ENCODE data around the gene AWAT1.
A peak's percentile ranks its signal among the peaks of the same experiment; 100 is the strongest.
"Not testable (repeated sequence)": the region's sequence is repeated elsewhere in the genome, so short reads cannot be mapped to it uniquely, and the experiment has no call there.

The AWAT1 gene

DNA sequence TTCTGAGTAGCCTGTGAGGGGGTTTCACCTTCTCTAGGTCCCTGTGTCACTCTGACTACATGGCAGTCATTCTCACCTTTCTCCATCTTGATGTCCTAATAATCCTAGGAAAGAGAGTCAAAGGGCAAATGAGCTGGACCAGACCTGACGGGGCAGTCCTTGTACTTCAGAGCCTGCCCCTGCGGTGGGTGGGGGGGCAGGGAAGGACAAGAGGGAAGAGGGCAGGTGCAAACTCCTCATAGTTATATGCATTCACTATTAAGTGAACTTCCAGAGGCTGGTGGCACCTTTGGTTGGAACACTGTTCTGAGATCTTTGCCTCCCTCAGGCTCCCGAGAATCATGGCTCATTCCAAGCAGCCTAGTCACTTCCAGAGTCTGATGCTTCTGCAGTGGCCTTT, at the start of gene AWAT1:
TSS of gene AWAT1 (plus strand) at position 301 of the 400 bp plus-strand sequence. CDS start at position 342, 41 bp downstream.
- FAIRE-seq: no peak

DNA sequence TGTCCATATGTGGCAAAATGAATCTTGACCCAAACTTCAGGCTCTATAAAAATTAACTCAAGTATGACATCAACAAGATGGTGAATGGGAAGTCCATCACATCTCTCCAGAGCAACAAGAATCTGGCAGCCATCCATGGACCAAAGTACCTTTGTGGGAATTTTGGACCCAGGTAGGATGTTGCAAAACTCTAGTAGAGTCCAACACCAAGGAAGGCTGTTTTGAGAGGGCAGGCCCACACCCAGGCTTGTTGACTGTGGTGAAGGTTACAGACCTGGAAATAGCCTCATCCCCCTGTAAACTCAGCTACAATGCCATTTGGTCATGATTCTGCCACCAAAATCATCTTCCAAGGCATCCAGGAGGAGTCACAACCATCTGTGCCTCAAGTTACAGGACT, 44.2 kb upstream of the AWAT1 start:
- FAIRE-seq: no peak

DNA sequence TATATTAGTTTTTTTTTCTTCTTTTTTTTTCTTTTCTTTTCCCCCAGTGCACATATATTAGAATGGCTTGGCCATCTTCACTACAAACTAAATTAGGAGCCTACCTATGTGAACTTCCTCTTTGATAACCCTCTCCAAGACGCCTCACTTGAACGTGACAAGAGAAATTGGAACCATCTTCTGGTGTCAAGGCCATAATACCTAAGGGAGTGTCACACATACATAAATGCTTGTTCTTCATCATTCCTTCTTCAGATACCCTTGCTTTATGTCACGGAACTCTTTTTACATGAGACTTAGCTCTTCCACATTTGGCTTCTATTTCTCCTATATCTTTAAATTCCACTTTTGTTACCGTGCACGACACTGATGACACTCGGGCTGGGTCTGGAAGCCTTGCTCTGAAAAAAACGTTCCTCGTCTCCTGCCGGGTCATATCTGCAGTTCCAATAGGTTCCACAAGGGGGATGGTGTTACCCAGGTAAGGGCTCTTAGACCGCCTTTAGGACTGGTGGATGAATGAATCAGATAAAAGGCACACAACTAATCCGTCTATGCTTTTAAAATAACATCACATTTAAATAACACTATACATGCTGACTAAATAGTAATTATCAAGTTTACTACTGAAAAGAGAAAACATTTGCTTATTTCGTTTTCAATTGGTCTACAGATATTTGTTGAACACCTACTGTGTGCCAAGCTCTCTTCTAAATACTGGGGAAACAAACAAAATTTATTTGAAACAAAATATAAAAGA, 37.3 kb upstream of the AWAT1 start:
- FAIRE-seq: peak; percentile 47

DNA sequence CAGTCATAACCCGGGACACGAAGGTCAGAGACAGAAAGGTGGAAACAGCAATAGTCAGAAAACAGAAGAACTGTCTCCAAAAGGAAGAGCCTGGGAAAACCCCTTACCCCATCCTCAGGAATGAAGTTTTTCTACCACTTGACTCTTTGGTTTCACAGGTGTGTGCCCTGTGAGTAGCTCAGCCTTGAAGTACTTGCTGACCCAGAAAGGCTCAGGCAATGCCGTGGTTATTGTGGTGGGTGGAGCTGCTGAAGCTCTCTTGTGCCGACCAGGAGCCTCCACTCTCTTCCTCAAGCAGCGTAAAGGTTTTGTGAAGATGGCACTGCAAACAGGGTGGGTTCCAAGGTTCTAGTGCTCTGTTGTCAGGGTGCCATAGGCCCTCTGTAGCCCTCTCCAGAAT, 32.7 kb upstream of the AWAT1 start:
- FAIRE-seq: no peak

DNA sequence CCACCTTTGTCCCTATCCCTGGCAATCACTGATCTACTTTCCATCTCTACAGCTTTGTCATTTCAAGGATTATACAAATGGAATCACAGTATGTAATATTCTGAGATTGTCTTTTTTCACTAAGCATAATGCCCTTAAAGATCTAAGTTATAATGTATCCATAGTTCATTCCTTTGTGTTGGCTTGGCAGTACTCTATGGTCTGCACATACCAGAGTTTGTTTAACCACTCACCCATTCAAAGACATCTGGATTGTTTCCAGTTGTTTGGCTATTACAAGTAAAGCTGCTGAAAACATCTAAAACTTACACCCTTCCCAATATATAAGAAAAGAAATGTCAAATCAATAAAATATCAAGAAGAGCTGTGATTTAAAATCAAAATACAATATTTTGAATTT, 26.0 kb upstream of the AWAT1 start:
- FAIRE-seq: no peak

DNA sequence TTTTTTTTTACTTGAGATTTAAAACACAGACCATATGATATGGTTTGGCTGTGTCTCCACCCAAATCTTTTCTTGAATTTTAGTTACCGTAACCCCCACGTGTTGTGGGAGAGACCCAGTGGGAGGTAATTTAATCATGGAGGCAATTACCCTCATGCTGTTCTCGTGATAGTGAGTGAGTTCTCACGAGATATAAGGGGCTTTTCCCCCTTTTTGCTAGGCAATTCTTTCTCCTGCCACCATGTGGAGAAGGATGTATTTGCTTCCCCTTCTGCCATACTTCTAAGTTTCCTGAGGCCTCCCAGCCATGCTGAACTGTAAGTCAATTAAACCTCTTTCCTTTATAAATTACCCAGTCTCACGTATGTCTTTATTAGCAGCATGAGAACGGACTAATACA, 24.9 kb upstream of the AWAT1 start:
- not testable (repeated sequence) for FAIRE-seq

DNA sequence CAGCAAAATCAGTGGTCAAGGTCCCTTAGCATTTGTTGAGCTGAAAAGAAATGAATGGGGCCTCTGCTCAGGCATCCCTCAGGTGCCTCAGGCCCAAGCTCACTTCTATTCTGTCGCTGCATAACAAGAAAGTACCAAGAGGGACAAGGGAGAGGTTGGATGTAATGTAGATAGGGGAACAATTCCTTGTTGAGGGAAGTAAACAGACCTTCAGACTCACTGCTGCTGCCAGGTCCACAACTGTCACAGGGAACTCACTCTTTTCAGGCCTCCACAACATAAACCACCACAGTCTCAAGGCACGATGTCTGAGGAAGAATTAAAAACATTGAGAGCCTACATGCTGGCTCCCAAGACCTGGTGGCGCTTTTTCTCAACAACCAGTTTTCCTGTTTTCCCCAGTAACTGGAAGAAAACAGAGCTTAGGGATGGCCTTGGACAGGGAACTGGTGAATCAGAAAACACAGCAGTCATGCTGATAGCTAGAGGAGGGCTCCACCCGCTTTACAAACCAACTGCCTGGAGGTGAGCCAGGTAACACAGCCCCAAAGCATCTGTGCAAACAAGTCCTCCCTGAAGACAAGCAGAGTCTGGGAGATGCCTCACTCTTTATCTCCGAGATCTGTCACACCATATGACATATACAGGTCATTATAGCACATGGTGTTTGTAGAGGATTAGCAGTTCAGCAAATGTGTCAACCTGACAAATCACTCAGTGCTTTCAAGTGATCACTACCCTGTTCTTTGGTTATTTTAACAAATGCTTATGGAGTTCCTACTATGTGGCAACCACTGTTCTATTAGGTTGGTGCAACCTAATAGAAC, 14.3 kb upstream of the AWAT1 start:
- FAIRE-seq: no peak

DNA sequence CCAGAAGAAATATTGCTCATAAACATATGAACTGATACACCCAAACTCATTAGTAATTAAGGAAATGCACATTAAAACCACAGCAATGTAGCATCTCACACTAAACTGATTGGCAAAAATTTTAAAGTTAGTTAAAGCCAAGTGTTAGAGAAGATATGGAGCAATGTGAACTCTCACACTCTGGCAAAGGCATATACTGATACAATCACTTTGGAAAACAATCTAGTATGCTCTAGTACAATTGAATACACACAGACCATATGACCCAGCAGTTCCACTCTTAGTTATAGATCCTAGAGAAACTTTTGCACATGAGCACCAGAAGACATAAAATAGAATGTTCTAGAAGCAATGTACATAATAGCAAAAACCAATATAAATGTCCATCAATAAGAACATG, 8.4 kb upstream of the AWAT1 start:
- no peak for FAIRE-seq

DNA sequence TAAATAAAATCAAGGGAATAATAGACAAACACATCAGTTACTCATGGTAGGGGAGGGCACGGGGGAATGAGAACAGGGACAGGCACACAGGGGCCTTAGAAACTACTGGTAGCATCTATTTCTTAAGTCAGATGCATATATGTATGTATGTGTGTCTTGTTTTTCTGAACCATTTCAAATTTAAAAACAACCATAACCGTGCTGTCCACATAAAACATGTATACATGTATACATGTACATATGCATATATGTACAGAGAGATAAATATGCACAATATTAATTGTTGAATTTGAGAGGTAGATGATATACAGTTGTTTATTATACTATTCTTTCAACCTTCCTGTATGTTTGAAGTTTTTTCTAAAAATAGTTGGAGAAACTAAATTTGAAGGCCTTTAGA, 7.8 kb upstream of the AWAT1 start:
- no peak for FAIRE-seq

DNA sequence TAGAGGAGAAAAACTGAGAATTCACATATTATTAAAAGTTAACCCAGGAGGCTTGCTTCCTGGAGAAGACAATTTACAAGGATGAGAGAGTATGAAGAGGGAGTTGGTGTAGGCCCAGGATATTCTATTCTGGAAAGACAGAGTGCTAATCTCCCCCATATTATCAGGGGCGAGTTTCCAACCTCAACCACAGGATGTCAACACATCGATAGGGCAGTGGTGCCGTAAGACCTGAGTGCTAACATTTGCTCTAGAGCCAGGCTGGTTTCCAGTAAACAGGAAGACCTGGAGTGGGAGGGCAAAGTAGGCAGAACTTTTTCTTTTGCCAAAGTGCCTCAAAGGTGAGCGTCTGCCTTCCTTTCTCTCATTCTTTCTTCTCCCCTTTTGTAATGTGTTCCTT, 2.8 kb upstream of the AWAT1 start:
- no peak for FAIRE-seq

DNA sequence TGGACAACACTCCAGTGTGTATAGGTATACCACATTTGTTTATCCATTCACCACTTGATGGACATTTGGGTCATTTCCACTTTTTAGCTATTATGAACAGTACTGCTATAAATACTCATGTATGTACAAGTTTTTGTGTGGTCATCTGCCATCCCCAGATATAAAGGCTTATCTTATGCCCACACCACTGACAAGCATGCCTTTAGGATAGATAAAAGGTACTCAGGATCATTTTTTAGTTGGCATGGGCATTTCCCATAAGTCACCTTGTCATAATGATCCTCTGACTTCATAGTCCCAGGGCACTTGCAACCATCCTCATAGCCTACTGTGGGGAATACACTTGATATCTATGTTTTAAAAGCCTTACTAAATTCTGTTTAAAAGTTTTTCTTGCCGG, 6.3 kb downstream of the AWAT1 start:
- FAIRE-seq: no peak

DNA sequence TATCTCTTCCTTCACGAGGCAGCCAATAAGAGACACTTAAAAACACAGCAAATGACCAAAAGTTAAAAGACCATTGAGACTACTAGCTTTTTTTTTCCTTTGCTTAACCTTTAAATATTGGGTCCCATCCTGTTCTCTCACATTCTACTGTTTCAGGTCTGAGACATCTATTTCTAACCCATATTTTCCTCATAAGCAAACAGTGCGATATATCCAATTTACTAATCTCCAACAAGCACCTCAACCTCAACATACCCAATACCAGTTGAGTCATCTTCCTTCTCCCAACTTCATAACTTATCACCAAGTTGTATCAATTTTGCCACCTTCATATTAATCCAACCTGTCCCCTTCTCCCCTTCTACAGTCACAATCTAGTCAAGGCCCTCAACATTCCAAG, 7.0 kb downstream of the AWAT1 start:
- FAIRE-seq: no peak

DNA sequence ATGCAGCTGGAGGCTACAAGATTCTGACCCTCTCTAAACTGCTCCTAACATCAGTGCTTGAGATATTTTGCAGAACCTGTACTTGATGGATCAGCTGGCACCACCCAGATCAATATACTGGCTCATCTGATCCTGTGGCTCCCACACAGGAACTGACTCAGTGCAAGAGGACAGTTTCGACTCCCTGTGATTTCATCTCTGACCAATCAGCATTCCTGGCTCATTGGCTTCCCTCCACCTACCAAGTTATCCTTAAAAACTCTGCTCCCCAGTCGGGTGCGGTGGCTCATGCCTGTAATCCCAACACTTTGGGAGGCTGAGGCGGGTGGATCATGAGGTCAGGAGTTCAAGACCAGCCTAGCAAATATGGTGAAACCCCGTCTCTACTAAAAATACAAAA, 9.1 kb downstream of the AWAT1 start:
- not testable (repeated sequence) for FAIRE-seq

DNA sequence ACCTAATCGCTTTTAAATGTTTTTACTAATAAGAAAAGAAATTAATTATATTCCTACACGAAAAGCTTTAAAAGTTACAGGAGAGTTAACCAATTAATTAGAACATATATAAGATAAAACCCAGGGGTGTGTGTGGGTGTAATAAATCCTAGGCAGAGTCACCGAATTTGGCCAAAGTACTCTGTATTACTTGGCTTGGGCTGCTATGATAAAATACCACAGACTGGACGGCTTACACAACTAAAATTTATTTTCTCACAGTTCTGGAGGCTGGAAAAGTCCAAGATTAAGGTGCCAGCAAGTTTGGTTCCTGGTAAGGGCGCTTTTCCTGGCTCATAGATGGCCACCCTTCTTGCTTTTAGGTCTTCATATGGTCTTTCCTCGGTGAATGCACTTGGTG, 10.4 kb downstream of the AWAT1 start:
- no peak for FAIRE-seq

DNA sequence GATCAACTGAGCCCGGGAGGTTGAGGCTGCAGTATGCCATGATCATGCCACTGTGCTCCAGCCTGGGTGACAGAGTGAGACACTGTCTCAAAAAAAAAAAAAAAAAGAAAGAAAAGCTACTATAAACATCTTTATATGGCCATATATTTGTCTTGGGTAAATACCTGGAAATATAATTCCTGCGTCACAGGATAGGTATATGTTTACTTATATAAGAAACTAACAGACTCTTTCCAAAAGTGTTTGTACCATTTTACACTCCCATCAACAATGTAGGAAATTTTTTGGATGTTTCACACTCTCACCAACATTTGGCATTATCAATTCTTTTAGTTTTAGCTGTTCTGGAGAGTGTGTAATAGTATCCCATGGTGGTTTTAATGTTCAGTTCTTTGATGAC, 12.8 kb downstream of the AWAT1 start:
- peak; percentile 24 for FAIRE-seq

DNA sequence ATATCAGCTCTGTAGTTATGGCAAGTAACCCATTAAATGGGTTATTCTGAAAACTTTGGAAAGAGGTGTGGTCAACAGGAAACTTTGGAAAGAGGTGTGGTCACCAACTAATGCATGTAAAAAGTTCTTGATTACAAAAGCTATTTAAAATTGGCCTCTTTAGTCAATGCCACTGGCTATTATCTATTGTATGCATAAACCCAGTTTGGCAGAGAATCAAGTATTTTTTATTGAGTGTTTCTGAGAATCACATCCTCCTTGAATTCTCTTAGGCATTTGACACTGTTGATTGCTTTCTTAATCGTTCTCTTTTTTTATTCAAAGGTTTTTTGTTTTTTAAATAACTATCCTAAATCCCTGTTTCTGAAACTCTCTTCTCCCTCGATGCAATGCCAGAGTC, 18.0 kb downstream of the AWAT1 start:
- no peak for FAIRE-seq

DNA sequence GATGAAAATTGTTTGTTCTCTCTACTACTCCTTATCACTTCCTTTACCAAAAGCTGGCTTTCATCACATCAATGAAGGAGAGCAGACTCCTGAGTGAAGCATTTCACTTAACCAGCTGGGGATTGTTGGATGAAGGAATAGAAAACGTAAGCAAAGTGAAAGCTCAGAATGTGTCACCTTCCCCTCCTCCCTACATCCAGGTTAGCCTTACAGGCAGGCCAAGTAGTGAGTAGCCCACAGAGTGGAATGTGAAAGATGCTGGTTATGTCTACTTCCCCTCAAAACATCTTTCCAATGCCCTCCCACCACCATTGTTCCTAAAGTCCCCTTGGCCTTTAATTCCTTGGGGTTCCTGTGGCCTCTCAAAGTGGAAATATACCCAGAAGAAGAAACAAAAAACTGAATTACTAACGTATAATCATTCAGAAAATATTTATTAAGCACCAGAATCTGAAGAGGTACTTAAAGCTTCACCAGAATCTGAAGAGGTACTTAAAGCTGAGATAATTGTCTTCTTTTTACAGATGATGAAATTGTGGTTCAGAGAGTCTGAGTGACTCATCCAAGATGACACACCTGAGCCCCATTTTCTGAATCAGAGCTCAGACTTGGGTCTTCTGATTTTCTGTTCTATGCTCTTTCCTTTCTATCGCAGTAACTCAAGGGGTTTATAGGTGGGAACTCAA, 19.1 kb downstream of the AWAT1 start:
- FAIRE-seq: no peak

DNA sequence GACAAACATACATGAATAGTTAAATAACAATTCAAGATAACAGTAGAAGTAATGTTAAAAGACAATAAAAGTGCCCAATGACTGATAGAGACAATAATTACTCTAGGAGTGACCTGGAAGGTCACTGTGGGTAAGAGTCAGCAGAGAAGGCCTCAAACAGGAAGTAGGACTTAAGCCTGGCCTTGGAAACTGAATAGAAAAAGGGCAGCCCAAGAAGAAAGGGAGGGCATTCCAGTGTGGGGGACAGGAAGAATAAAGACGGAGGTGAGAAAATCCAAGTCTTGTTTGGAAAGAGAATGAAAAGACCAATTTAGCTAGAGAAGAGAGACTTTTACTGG, 19.6 kb downstream of the AWAT1 start:
- FAIRE-seq: no peak

DNA sequence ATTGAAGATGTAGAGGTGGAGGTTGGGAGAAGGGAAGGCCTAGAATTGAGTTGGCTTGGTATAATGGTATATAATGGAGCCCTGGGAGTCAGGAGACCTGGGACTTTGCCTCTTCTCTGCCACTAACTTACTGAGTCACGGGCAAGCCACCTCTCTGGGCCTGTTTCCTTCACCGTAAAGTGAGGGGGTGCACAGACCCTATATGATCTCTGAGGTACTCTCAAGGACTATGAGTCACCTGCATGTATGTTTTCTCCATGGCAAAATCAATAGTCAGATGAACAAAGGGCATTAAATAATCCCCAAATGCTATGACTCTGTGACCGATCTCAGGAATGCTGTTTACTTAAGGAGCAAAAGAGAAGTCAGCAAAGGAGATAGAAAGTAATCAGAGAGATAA, 20.5 kb downstream of the AWAT1 start:
- FAIRE-seq: no peak

DNA sequence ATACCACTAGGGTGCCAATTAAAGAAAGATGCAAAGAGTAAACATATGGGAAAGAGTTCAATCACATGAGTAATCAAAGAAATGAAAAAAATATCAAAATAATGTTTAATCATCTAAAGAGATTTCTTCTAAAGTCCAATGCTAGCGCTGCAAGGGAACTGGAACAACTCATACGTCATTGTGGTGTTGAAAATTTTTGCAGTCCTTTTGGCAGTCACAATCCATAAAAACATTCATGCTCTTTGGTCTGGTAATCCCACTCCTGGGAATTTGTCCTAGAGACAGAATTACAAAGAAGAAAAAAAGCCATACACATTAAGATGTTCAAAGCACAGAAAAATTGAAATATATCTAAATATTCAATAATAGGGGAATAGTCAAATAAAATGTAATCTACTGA, 21.0 kb downstream of the AWAT1 start:
- peak; percentile 38 for FAIRE-seq

DNA sequence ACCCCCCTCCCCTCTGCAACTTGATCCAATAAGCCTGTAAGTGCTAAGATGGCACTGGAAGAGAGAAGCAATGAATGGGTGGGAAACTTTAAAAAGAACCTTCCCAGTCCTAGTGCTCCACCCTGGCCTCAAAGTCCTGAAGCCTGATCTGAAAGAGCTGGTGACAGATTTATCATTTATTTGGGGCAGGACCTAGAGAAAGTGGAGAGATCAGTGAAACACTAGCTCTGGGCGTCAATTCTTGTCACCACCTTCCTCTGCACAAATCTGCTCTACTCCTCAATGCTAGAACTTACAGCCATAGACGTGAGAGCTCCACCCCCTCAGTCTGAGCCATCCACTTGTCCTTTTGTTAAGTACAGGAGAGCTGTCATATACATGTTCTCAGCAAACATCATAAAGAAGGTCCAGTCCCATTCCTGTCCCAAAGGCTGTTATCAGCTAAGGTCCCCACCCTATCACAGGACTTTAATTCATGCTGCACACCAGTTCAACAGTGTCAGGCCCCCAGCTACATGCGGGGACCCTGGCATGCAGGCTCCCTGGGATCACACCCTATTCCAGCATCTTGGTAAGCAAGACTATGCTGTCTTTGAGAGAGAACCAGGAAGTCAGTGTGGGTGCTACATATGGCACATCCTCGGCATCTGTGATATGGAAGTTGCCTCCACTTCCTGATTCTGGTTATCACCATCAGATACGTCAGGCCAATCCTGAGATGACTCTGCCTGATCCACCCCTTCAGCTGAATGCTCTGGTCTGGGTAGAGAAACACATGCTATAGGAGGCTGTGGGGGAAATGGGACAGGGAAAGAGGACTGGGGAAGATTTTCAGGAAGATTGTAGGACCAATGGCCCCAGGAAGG, 23.2 kb downstream of the AWAT1 start:
- no peak for FAIRE-seq

DNA sequence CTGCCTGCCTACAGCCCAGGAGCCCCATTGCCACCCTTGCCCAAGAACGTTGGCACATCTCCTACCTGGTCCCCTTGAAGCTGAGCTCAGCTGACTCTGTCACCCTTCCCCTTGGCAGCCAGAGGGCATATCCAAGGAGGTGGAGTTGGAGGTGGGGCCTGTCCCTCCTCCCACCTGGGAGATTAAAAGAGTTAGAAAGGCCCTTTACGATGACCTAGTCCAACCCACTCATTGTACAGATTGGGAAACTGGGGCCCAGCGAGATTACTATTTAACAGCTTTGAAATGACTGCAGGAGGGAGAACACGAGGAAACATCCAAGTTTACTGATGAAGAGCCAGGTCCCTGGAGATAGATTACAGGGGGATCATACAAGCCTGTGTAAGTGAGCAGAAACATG, 25.6 kb downstream of the AWAT1 start, which contains the start of gene P2RY4:
TSS of gene P2RY4 (minus strand) at position 101 of the 400 bp plus-strand sequence. CDS start 580 bp downstream, outside the sequence.
- no peak for FAIRE-seq
